K562 (cell line): ENCODE data around the gene STIM1. TPM values are rescaled to one million over a fixed set of nuclear protein-coding genes. Genes with fewer than 3 reads are reported as not detected.

ENCODE experiments used
- AFF1 ChIP-seq, 2 experiments: fragments of 450-650 bp; IDR thresholded peaks; 2 replicates each; pipeline ENCODE4 v1.6.1; 2018; ENCODE audit warnings: mild to moderate bottlenecking in 2 of 2, low read depth in 1 of 2; ENCODE audit not compliant: partially characterized antibody in 2 of 2
- CC2D1A ChIP-seq: fragments of 450-650 bp; IDR thresholded peaks from 2 replicates; pipeline ENCODE4 v1.6.1; 2017; ENCODE audit warnings: mild to moderate bottlenecking
- CREM ChIP-seq: IDR thresholded peaks from 2 replicates; pipeline ENCODE4 v1.6.1; 2014; ENCODE audit warnings: antibody characterized with exemption, low read depth
- E2F5 ChIP-seq: sonication (generic); formaldehyde crosslinking; IDR thresholded peaks from 2 replicates; pipeline ENCODE4 v1.8.0; 2022; ENCODE audit warnings: mild to moderate bottlenecking, missing genetic modification reagents
- ELK3 ChIP-seq: fragments of 450-650 bp; formaldehyde crosslinking; IDR thresholded peaks from 2 replicates; pipeline ENCODE4 v1.4.0; 2020; ENCODE audit warnings: mild to moderate bottlenecking
- ETV6 ChIP-seq, 3 experiments: fragments of 150-350 bp in 1 of 3; sonication (generic) in 1 of 3; formaldehyde crosslinking in 1 of 3; IDR thresholded peaks; 2 replicates each; pipeline versions ENCODE4 v1.6.1 to v1.8.0; 2014 to 2022; ENCODE audit warnings: borderline replicate concordance in 2 of 3, low read depth in 2 of 3, antibody characterized with exemption in 1 of 3, low read length in 1 of 3, mild to moderate bottlenecking in 1 of 3, missing genetic modification reagents in 1 of 3
- GATAD2B ChIP-seq: fragments of 450-650 bp; IDR thresholded peaks from 2 replicates; pipeline ENCODE4 v1.6.1; 2017; ENCODE audit warnings: mild to moderate bottlenecking, borderline replicate concordance
- GMEB1 ChIP-seq: fragments of 250-450 bp; sonication (Bioruptor Pico); IDR thresholded peaks from 2 replicates; pipeline ENCODE4 v1.4.0; 2020; ENCODE audit warnings: mild to moderate bottlenecking
- HMGN3 ChIP-seq: IDR thresholded peaks from 2 replicates; pipeline ENCODE4 v1.6.1; 2011; ENCODE audit warnings: borderline replicate concordance, low read depth, mild to moderate bottlenecking, mixed read lengths, low read length; ENCODE audit not compliant: insufficient read length; ENCODE audit errors: extremely low read depth
- KDM2B ChIP-seq: fragments of 250-450 bp; sonication (Bioruptor Pico); IDR thresholded peaks from 2 replicates; pipeline ENCODE4 v1.8.0; 2021; ENCODE audit warnings: mild to moderate bottlenecking, moderate library complexity
- NFYB ChIP-seq: IDR thresholded peaks from 2 replicates; pipeline ENCODE4 v1.6.1; 2011; ENCODE audit warnings: mild to moderate bottlenecking, moderate library complexity; ENCODE audit not compliant: insufficient read length; ENCODE audit errors: extremely low read depth
- RUNX1 ChIP-seq: sonication (generic); IDR thresholded peaks from 2 replicates; pipeline ENCODE4 v1.6.1; 2016; ENCODE audit warnings: antibody characterized with exemption, low read depth
- SIN3A ChIP-seq, 2 experiments: fragments of 150-350 bp in 1 of 2; IDR thresholded peaks; 2 replicates each; pipeline ENCODE4 v1.6.1; 2011 to 2016; ENCODE audit warnings: borderline replicate concordance in 2 of 2, low read depth in 2 of 2, low read length in 2 of 2, mild to moderate bottlenecking in 2 of 2, moderate library complexity in 2 of 2; ENCODE audit not compliant: control insufficient read depth in 1 of 2
- USF2 ChIP-seq: sonication (generic); formaldehyde crosslinking; IDR thresholded peaks from 2 replicates; pipeline ENCODE4 v1.5.0; 2020; ENCODE audit warnings: missing genetic modification reagents
- ZNF224 ChIP-seq: sonication (generic); formaldehyde crosslinking; IDR thresholded peaks from 2 replicates; pipeline ENCODE4 v1.8.0; 2022; ENCODE audit warnings: mild to moderate bottlenecking, missing genetic modification reagents
- ZNF24 ChIP-seq: fragments of 450-650 bp; IDR thresholded peaks from 2 replicates; pipeline ENCODE4 v1.6.1; 2016
- ZNF584 ChIP-seq: fragments of 200-800 bp; sonication (Bioruptor generic); IDR thresholded peaks from 2 replicates; pipeline ENCODE4 v1.6.1; 2016; ENCODE audit warnings: low read depth, mild to moderate bottlenecking, missing genetic modification characterization, missing compliant biosample characterization
- ZNF75A ChIP-seq: fragments of 450-650 bp; formaldehyde crosslinking; IDR thresholded peaks from 2 replicates; pipeline ENCODE4 v1.4.0; 2020; ENCODE audit warnings: mild to moderate bottlenecking
- polyA plus RNA-seq, 8 experiments: library from polyadenylated mRNA; depleted of rRNA in 4 of 8; stranded (reverse) in 5 of 8; unstranded in 3 of 8; fragments of >200 nt; fragmentation: Nextera tagmentation in 2 of 8; fragmentation: Illumina TruSeq in 1 of 8; extraction: Ambion mirVana in 2 of 8; extraction: Trizol in 1 of 8; gene quantifications; 2 replicates each; pipeline versions ENCODE4 v1.2.1 to v1.2.3, GENCODE V29; 2011 to 2014; ENCODE audit warnings: inconsistent platforms in 1 of 8, missing spikeins in 1 of 8
- total RNA-seq, 7 experiments: library from RNA; depleted of rRNA in 6 of 7; stranded (reverse); fragments of >200 nt in 6 of 7; fragmentation: Illumina TruSeq in 2 of 7; extraction: Trizol in 2 of 7; gene quantifications; 2 replicates each; pipeline versions ENCODE4 v1.2.1 to v1.2.3, GENCODE V29; 2011 to 2021; ENCODE audit warnings: low replicate concordance in 1 of 7

The STIM1 gene
- total and polyA plus RNA-seq, 9 of the 15 experiments (the other 6 are each of a cell fraction or from before 2014, with no cell fraction given): 7.7 to 50.5 (median 22.5) TPM

GRCh38 chr11:3825473-3826154 lies 29.9 kb upstream of the STIM1 start (continued):
- TF ChIP-seq HMGN3: no peak
- no peak for TF ChIP-seq SIN3A (IDR thresholded peaks at IDR 0.05; ENCODE audit: borderline replicate concordance in 2 of 2, control insufficient read depth in 1 of 2, low read depth in 2 of 2, low read length in 2 of 2)
- TF ChIP-seq NFYB: no peak
- TF ChIP-seq USF2 (CRISPR knock-in tag): no peak
- TF ChIP-seq ETV6 (IDR thresholded peaks at IDR 0.05; ENCODE audit: borderline replicate concordance in 1 of 2, low read depth in 2 of 2, low read length in 1 of 2): no peak
- TF ChIP-seq ETV6 (CRISPR knock-in tag; IDR thresholded peaks at IDR 0.05; ENCODE audit: borderline replicate concordance): no peak
- no peak for TF ChIP-seq ZNF584 (CRISPR knock-in tag)
- TF ChIP-seq CC2D1A: no peak
- no peak for TF ChIP-seq KDM2B (CRISPR knock-in tag)
- no peak for TF ChIP-seq E2F5 (CRISPR knock-in tag)
- TF ChIP-seq GATAD2B: no peak
- no peak for TF ChIP-seq AFF1 (IDR thresholded peaks at IDR 0.05; ENCODE audit: low read depth in 1 of 2, partially characterized antibody in 2 of 2)
- TF ChIP-seq ELK3: no peak
- TF ChIP-seq CREM: no peak
- TF ChIP-seq ZNF224 (CRISPR knock-in tag): no peak
- TF ChIP-seq ZNF24: no peak
- no peak for TF ChIP-seq ZNF75A (CRISPR knock-in tag)
- no peak for TF ChIP-seq RUNX1
- TF ChIP-seq GMEB1 (CRISPR knock-in tag): no peak
